GM21786 (cell line): ENCODE data around the gene PTK7.

ENCODE experiments used
- ATAC-seq: cut with Tn5 transposase; IDR thresholded peaks from one replicate; pipeline ENCODE4 v1.9.1; 2021; ENCODE audit not compliant: unreplicated experiment

Gene PTK7

DNA sequence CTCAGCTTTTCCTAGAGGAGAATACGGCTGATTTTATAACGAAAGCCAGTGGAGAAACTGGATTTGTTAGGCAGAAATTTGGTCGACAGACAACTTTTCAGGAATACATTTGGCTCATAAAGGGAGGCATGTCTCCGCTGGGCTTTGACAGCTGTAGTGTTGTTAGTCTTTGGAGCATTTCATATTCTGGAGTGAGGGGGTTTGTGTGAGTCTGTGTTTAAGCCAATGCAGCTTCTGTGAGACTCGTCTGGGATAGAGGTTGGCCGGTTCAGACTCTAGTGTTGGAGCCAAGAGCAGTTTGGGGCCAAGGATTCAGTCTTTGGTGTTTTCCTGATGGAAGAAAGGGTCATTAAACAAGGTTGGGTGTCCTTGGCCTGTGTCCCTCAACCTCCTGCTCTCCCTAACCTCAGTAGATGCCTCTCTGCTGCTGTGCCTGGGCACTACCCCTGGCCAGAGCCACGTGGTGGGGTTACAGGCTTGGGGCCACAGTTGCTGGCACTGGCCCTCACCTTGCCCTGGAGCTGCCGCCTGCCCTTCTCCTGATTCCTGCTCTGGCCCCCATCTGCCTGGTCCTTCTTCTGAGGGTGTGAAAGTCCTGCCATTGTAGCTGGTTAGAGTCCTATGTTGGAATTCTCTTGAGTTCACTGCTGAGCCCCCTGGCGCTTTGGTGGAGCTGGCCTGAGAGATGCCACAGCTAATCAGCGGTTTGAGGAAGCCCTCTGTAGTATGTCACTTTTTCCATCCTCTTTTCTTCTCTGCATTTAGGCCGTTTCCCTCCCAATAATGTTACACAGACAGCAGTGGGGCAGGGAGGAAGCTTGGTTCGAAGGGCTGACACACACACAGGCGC lies 6.9 kb downstream of the PTK7 start:
- ATAC-seq: no peak

DNA sequence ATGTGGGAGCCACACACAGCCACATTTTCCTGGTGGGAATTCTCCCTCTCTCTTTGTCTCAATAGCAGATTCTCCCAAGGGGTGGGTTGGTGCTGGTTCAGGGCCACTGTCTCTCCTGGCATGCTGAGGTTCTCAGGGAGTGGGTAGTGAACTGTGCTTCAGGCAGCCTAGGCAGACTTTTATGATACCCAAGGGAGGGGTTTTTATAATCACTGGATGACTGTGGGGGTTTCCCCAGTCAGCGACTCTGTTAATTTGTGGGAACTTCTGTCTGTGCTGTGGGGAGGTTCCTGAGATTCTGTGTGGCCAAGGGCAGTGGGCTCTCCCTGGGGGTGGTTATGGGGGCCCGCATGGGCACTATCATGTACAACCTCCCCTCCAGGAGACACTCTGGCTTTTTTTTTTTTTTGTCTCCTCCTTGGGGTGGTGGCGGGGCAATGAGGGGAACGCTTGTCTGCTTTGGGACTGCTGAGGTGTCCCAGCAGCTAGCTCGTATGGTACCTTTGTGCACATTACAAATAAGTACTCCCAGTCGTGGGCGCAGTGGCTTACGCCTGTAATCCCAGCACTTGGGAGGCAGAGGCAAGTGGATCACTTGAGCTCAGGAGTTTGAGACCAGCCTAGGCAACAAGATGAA lies 10.0 kb downstream of the PTK7 start:
- no peak for ATAC-seq

DNA sequence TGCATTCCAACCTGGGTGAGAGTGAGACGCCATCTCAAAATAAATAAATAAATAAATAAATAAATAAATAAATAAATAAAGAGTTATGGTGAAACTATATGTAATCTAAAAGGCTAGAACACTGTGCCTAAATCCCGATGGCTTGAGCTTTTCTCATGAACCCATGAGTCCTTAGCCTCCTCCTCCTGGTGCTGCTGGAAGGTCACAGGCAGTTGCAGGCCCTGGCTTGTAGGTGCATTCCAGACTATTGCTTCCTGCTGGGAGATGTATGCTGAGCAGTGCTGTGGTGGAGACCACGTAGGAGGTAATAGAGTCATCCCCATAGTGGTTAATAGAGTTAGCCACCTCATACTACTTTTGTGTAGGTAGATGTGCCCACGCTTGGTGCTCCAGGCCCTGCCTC lies 12.5 kb downstream of the PTK7 start:
- ATAC-seq: no peak

DNA sequence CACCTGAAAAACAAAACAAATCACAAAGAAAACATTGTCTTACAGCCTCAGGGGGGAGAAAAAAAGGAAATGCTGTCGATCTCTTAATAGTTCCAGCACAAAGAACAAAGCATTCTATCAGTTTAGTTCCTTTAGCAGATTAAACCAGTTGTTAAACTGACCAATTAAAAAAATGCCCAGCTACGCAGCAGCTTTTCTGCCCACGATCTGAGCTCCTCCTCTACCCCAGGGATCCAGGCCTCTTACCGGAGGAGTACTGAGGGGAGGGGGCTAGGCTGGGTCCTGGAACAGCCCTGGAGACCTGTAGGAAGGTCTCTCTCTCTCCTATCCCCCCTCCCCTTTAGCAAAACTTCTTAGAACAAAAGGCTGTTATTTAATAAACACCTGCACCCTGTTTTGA lies 13.4 kb downstream of the PTK7 start:
- ATAC-seq: no peak

DNA sequence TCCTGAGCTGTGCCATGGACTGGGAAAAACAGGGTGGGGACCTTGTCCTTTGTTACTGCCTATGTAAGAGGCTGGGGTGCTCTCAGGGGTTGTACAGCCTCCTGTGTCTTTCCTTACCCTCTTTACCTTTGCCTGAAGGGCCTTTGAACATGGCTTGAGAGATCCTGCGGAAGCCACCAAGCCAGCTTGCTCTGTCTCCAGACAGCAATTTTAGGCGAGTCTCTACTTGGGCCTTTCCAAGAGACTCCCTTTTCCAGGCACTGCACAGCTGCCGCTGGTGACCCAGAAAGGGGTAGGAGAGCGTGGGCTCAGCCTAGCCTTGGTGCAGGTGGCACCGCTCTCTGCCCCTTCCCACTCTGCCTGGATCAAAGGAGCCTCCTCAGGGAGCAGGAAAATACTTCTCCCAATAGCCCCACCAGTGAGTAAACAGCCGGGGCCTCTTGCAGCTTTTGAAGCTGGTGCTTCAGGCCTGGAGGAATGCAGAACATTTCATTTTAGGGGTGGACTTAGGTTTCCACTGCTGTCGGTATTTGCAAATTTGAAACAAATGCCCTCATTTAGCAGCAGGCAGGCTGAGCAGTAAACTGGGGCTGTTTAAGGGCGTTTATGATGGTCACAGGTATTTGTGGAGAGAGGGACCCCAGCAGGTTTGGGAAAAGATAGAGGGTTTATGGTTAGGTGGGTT lies 13.9 kb downstream of the PTK7 start:
- ATAC-seq: no peak

DNA sequence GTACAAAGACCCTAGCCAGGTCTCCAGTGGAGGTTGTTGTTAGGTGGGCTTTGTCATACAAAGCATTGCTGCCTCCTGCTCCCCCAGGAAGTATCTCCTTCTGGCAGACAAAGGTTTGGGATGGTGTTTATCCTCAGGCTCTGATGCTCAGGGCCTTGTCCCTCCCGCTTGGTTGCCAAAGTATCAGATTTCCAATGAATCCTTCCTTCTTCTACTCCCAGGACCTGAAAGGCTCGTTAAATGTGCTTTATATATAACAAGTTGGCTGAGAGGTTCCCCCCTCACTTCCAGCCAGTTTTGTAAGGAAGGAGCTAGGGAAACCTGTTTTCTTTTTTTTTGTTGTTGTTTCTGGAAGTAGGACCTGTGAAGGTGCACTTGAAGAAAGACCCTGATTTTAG lies 14.4 kb downstream of the PTK7 start:
- no peak for ATAC-seq

DNA sequence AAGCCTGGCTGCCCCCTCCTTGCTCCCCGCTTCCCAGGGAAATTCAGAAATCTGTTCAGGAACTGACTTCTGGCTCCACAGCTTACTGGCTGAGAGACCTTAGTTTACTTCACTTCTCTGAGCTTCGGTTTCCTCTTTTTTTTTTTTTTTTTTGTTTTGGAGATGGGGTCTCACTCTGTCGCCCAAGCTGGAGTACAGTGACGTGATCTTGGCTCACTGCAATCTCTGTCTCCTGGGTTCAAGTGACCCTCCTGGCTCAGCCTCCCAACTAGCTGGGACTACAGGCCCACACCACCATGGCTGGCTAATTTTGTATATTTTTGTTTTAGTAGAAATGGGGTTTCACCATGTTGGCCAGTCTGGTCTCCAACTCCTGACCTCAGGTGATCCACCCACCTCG lies 14.9 kb downstream of the PTK7 start:
- no peak for ATAC-seq

DNA sequence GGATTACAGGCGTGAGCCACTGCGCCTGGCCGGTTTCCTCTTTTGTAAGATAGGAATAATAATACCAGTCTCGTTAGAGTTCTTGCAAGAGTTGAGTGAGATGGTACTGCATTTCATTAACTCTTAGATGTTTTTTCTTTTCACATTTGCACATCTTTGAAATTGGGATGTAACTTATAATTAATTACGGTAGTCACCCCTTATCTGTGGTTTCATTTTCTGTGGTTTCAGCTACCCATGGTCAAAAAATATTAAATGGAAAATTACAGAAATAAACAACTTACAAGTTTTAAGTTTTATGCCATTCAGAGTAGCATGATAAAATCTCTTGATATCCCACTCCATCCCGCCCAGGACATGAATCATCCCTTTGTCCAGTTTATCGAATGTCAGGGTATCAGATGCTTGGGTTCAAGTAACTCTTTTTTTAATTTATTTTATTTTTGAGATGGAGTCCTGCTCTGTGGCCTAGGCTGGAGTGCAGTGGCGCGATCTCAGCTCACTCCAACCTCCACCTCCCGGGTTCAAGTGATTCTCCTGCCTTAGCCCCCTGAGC lies 15.4 kb downstream of the PTK7 start:
- no peak for ATAC-seq

DNA sequence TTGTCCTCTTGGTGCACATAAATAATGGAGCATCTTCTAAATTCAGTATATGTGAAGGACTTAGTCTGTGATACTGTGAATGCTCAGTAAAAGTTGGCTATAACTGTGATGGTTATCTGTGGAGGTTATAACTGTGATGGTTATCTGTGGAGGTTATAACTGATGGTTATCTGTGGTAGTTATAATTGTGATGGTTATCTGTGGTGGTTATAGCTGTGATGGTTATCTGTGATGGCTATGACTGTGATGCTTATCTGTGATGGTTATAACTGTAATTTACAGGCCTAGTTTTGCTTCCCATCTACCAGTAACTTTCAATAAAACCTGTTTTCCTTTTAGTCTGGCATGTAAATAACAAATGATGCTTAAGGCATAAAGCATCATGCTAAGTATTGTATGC lies 16.5 kb downstream of the PTK7 start:
- ATAC-seq: no peak

DNA sequence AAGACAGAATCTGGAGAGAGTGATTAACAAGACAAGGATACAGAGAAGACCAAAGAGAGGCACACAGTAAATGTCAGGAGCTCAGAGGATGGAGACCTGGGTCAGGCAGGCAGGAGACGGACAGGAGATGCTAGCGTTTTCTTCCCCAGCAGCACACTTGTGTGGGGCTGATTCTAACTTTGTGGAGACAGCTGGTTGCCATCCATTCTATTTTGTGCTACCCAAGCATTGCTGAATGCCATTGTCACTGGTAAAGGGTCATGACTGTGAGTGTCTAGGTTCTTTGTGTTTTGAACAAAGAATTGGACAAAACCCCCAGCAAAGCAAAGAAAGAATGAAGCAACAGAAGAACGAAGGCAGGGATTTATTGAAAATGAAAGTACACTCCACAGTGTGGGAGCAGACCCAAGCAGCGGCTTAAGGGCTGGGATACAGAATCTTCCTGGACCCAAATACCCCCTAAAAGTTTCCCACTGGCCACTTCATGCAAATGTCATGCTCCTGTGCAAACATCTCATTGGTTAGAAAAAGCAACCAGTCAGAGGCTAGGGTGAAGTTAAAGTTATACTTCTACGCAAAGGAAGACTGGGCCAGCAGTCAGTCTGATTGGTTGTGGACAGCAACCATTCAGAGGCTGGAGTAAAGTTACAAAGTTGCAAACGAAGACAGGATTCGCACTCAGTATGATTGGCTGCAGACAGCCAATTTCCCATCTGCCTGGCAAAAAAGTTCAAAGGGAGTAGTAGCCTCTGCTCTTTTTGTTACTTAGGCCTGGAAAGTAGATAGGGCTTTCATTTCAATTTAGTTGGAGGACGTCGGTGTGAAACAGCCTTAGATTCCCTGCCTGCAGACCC lies 17.5 kb downstream of the PTK7 start:
- no peak for ATAC-seq

DNA sequence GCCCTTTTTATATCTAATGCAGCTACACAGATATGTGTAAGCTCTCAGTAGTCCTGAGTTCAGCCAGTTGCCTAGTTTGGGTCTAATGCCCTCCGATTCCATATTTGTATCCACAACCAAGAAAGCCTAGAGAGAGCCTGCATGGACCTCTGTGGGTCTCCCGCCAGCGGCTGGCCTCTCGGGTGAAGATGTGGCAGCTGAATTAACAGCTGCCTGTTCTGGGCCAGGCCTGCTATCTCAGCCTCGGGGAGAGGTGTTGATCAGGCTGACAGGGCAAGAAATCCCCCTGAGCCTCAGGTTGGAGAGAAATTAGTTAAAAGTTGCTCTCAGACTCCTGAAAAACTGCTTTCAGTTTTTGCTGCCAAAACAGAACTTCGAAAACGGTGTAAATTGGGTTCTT lies 19.8 kb downstream of the PTK7 start:
- no peak for ATAC-seq

DNA sequence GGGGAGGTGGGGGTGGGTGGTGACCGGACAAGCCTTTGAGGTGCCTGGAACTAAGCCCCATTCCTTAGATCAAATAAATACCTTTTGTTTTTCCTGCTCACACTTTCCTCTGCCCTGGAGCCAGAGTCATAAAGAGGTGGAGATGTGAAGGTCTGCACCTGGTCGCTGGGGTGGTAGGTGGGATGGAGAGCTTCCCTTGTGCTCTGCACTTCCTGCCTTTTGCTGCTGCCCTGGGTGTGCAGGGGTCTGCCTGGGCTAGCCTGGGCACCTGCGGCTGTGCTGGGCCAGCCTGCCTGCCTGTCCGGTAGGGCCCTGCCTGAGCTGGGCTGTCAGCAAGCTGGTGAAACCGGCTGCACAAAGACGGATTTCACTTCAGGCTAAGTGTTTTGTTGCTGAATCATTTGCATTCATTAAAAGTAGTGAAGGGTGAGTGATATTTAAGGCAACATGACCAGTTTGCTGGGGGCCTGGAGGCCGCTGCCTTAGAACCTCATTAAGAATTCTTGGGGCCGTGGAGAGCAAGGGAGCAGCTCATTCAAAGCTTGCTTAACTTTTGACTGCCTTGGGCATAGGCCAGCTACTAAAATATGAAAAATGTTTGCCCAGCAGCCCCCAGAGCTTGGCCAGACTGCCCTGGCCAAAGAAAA lies 20.5 kb downstream of the PTK7 start:
- no peak for ATAC-seq

DNA sequence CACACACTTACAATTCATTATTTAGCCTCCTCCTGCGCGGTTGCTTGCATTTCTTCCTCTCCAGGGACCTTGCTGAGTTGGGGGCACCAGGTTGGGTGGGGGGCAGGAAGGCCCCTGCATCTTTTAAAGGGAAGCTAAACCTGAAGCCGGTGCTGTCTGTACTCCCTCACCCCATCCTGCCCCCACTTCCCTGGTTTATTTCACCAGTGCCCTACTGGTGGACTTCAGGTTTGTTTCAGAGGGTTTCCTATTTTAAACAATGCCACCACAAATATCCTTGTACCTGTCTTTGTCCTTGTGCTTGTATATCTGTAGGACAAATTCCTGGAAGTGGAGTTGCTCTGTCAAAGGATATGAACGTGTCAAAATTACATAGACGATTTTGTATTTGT lies 21.0 kb downstream of the PTK7 start:
- ATAC-seq: no peak

DNA sequence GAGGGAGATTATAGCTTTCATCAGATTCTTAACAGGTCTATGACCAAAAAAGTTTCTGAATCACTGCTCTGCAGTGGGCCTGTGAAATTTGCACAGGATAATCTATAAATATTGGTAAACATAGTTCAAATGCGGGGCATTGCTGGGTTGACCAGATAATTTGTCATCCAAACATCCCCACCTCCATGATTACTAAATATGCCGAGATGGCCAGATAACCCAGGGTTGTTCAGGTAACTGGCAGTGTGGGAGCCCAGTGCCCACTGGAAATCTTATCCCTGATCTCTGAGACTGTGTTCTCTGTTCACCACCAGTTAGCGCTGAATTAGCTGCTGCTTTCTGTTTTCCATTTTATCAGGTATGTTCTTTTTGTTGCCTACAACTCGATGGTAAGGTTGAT lies 21.4 kb downstream of the PTK7 start:
- ATAC-seq: no peak

DNA sequence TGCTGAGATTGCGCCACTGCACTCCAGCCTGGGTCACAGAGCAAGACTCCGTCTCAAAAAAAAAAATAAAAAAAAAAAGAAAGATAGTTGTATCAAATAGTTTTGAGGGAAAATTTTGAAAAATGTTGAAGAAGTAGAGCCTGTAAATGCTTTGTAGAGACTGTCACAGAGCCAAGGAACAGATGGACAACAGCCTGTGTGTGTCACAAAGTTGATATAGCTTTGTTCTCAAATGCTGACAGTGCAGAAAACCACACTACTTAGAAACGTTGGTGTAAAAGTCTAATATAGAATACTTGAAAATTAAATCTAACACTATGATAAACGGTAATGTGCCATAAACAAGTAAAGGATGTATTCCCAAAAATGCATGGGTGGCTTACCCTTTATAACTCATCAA lies 25.4 kb downstream of the PTK7 start:
- no peak for ATAC-seq

DNA sequence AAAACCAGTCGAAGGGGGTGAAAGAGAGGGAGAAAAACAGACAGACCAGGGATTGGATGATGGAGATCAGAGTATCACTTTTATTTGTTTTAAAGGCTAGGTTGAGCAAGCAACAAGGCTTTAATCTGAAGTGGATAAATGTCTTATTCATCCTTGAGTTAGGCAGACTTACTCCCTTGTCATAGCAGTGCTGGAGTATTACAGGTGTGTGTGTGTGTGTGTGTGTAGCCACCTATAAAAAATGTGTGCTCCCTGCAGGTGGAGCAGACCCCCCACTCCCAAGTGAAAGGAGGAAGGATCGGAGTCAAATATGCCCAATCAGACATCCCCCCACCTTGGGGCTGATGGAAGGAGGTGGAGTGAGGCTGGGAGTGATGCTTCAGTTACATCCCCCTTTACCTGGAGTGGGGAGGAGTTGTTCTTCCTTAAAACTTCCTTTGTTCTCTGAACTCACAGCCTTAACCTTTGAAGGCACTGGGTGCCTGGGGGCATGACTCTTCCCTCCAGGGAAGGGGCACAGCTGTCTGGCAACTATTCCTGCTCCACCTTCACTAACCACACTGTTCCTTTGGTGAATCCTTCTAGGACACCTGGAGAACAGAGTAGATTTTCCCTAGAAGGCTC lies 27.3 kb downstream of the PTK7 start:
- no peak for ATAC-seq

DNA sequence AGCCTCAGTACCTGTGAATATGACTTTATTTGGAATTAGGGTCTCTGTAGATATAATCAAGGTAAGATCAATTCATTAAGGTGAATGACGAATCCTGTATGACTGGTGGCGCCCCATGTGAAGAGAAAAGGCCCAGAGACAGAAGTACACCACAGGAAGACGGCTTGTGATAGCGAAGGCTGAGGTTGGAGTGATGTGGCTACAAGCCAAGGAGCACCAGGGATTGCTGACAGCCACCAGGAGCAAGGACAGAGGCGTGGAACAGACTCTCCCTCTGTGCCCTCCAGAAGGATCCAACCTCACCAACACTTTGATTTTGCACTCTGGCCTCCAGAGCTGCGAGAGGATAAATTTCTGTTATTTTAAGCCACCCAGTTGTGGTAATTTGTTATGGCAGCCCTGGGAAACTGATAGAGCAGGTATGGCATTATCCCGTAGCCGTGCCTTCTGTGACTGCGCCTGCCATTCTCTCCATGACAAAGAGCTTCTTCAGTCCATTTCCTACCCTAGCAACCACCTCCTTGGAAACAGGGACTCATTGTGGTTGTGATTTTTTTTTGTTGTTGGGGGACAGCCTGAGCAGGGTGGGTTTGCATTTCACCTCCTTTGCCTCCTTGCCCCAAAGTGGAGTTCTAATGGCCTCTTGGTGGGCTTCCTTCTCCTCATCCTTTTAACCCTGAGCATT lies 29.6 kb downstream of the PTK7 start:
- ATAC-seq: no peak

DNA sequence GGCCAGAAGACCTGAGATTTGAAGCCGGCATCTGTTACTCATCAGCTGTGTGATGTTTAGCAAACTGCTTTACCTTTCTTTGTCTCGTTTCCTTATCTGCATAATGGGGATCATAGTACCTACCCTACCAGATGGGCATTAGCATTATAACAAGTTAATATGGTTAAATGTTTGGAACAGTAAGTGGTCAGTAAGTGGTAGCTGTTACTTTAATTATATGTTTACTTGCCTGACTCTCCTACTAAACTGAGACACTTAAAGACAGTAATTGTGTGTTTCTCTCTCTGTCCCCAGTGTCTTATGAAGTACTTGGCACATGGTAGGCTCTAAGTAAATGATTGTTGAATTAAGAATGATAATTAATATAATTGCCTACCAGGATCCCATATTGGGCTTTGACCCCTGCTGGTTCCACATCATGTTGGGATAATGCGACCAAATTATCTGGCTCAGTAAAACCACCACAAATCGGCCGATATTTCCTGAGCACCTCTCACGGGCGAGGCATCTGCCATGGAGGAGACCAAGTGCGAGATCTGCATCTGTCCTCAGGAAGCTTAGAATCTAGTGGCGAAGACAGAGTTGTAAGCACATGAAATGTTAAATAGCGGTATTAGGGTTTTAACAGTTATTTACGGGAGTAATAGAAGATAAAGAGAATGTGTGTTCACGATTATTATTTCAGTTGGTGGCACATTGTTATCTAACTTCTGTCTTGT lies 31.4 kb downstream of the PTK7 start:
- no peak for ATAC-seq
